Erythroblast (primary cell): ENCODE results near the gene SLC5A4.

Experiments
- GATA1 ChIP-seq: IDR thresholded peaks from 2 replicates; pipeline ENCODE4 v1.6.1; 2011; ENCODE audit warnings: low read depth, mild to moderate bottlenecking, control low read depth, low read length, moderate library complexity
- POLR2A ChIP-seq: IDR thresholded peaks from 2 replicates; pipeline ENCODE4 v1.6.1; 2011; ENCODE audit warnings: mild to moderate bottlenecking, low read length

DNA sequence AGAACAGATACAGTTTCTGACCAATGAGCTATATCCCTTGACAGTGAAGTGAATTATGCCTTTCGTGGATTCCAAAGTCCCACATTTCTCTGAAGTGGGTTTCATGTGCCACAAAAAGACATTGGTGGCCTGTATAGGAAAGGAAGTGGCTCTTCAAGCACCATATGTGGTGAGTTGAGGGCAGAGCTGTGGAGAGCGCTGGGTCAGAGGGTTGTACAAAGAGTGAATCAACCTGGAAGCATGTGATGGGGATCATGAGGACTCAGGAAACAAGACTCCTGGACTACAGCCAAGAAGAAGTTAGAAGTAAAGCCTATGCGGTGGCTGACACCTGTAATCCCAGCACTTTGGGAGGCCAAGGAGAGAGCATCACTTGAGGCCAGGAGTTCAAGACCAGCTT, 579 bp upstream of the SLC5A4 start:
- TF ChIP-seq POLR2A (no peak), GATA1 (no peak)
